ENCODE results near the gene KCNMA1.

KCNMA1 gene

GRCh38 chr10:76874176-76874575 lies 763.4 kb downstream of the KCNMA1 start:
- Histone ChIP-seq H3K4me1 (ENCODE audit: control insufficient read depth, insufficient read depth, low read length, poor library complexity, severe bottlenecking) (no peaks in the 10 kb centered on the region), H3K4me3 (ENCODE audit: insufficient read depth, low read depth, low read length, poor library complexity, severe bottlenecking) (no peak overlapping the region), H3K27ac (ENCODE audit: insufficient read depth, low read length, poor library complexity, severe bottlenecking) (no peak overlapping the region), H3K36me3 (ENCODE audit: control insufficient read depth, insufficient read depth, low read length) (no peaks in the 10 kb centered on the region), H3K27me3 (replicated peaks; ENCODE audit: control insufficient read depth, insufficient read depth, low read length, poor library complexity, severe bottlenecking) (no peaks in the 10 kb centered on the region), H3K9me3 (ENCODE audit: control insufficient read depth, low read length) (no peaks in the 10 kb centered on the region)
- DNase-seq = no peak

GRCh38 chr10:76871697-76872295 lies 765.8 kb downstream of the KCNMA1 start:
- Histone ChIP-seq H3K4me1 (ENCODE audit: control insufficient read depth, insufficient read depth, low read length, poor library complexity, severe bottlenecking) (no peaks in the 10 kb centered on the region), H3K36me3 (ENCODE audit: control insufficient read depth, insufficient read depth, low read length) (no peaks in the 10 kb centered on the region), H3K27ac (ENCODE audit: insufficient read depth, low read length, poor library complexity, severe bottlenecking) (no peak overlapping the region), H3K4me3 (ENCODE audit: insufficient read depth, low read depth, low read length, poor library complexity, severe bottlenecking) (no peak overlapping the region), H3K9me3 (ENCODE audit: control insufficient read depth, low read length) (no peaks in the 10 kb centered on the region), H3K27me3 (replicated peaks; ENCODE audit: control insufficient read depth, insufficient read depth, low read length, poor library complexity, severe bottlenecking) (no peaks in the 10 kb centered on the region)
- no peak for DNase-seq

- Histone ChIP-seq H3K9me3 (ENCODE audit: control insufficient read depth, low read length) (no peaks in the 10 kb centered on the region), H3K4me1 (ENCODE audit: control insufficient read depth, insufficient read depth, low read length, poor library complexity, severe bottlenecking) (no peaks in the 10 kb centered on the region), H3K4me3 (ENCODE audit: insufficient read depth, low read depth, low read length, poor library complexity, severe bottlenecking) (no peak overlapping the region), H3K27ac (ENCODE audit: insufficient read depth, low read length, poor library complexity, severe bottlenecking) (no peak overlapping the region), H3K36me3 (ENCODE audit: control insufficient read depth, insufficient read depth, low read length) (no peaks in the 10 kb centered on the region), H3K27me3 (replicated peaks; ENCODE audit: control insufficient read depth, insufficient read depth, low read length, poor library complexity, severe bottlenecking) (no peaks in the 10 kb centered on the region)
- no peak for DNase-seq
Observed at GRCh38 chr10:76869931-76870330, 767.7 kb downstream of the KCNMA1 start.

- Histone ChIP-seq H3K27ac (ENCODE audit: insufficient read depth, low read length, poor library complexity, severe bottlenecking) (no peak overlapping the region), H3K36me3 (ENCODE audit: control insufficient read depth, insufficient read depth, low read length) (no peaks in the 10 kb centered on the region)
Observed at GRCh38 chr10:76868098-76868977, 769.3 kb downstream of the KCNMA1 start.

GRCh38 chr10:76866841-76867586 lies 770.6 kb downstream of the KCNMA1 start:
- Histone ChIP-seq H3K27me3 (replicated peaks; ENCODE audit: control insufficient read depth, insufficient read depth, low read length, poor library complexity, severe bottlenecking) (no peaks in the 10 kb centered on the region), H3K27ac (ENCODE audit: insufficient read depth, low read length, poor library complexity, severe bottlenecking) (no peak overlapping the region), H3K9me3 (ENCODE audit: control insufficient read depth, low read length) (no peaks in the 10 kb centered on the region)

More at GRCh38 chr10:76868098-76868977, 769.3 kb downstream of the KCNMA1 start:
- no peak overlapping the region for H3K4me3 ChIP-seq (ENCODE audit: insufficient read depth, low read depth, low read length, poor library complexity, severe bottlenecking)
- no peak for DNase-seq
- H3K4me1 ChIP-seq (ENCODE audit: control insufficient read depth, insufficient read depth, low read length, poor library complexity, severe bottlenecking) = no peaks in the 10 kb centered on the region
- H3K27me3 ChIP-seq (replicated peaks; ENCODE audit: control insufficient read depth, insufficient read depth, low read length, poor library complexity, severe bottlenecking) = no peaks in the 10 kb centered on the region
- H3K9me3 ChIP-seq (ENCODE audit: control insufficient read depth, low read length) = no peaks in the 10 kb centered on the region

GRCh38 chr10:76864922-76865321 lies 772.7 kb downstream of the KCNMA1 start:
- Histone ChIP-seq H3K4me3 (ENCODE audit: insufficient read depth, low read depth, low read length, poor library complexity, severe bottlenecking) (no peak overlapping the region), H3K27ac (ENCODE audit: insufficient read depth, low read length, poor library complexity, severe bottlenecking) (no peak overlapping the region), H3K4me1 (ENCODE audit: control insufficient read depth, insufficient read depth, low read length, poor library complexity, severe bottlenecking) (no peaks in the 10 kb centered on the region), H3K9me3 (ENCODE audit: control insufficient read depth, low read length) (no peaks in the 10 kb centered on the region), H3K36me3 (ENCODE audit: control insufficient read depth, insufficient read depth, low read length) (no peaks in the 10 kb centered on the region), H3K27me3 (replicated peaks; ENCODE audit: control insufficient read depth, insufficient read depth, low read length, poor library complexity, severe bottlenecking) (no peaks in the 10 kb centered on the region)
- no peak for DNase-seq

More at GRCh38 chr10:76866841-76867586, 770.6 kb downstream of the KCNMA1 start:
- no peak for DNase-seq
- Histone ChIP-seq H3K4me3 (ENCODE audit: insufficient read depth, low read depth, low read length, poor library complexity, severe bottlenecking) (no peak overlapping the region), H3K4me1 (ENCODE audit: control insufficient read depth, insufficient read depth, low read length, poor library complexity, severe bottlenecking) (no peaks in the 10 kb centered on the region), H3K36me3 (ENCODE audit: control insufficient read depth, insufficient read depth, low read length) (no peaks in the 10 kb centered on the region)

GRCh38 chr10:76858721-76859120 lies 778.9 kb downstream of the KCNMA1 start:
- H3K36me3 ChIP-seq (ENCODE audit: control insufficient read depth, insufficient read depth, low read length) = no peaks in the 10 kb centered on the region
- DNase-seq = no peak
- no peaks in the 10 kb centered on the region for H3K9me3 ChIP-seq (ENCODE audit: control insufficient read depth, low read length)
- H3K4me3 ChIP-seq (ENCODE audit: insufficient read depth, low read depth, low read length, poor library complexity, severe bottlenecking) = no peak overlapping the region
- no peaks in the 10 kb centered on the region for H3K4me1 ChIP-seq (ENCODE audit: control insufficient read depth, insufficient read depth, low read length, poor library complexity, severe bottlenecking)
- H3K27ac ChIP-seq (ENCODE audit: insufficient read depth, low read length, poor library complexity, severe bottlenecking) = no peak overlapping the region
- no peaks in the 10 kb centered on the region for H3K27me3 ChIP-seq (replicated peaks; ENCODE audit: control insufficient read depth, insufficient read depth, low read length, poor library complexity, severe bottlenecking)

GRCh38 chr10:76840802-76841201 lies 796.8 kb downstream of the KCNMA1 start:
- H3K27me3 ChIP-seq (replicated peaks; ENCODE audit: control insufficient read depth, insufficient read depth, low read length, poor library complexity, severe bottlenecking) = no peaks in the 10 kb centered on the region
- no peaks in the 10 kb centered on the region for H3K36me3 ChIP-seq (ENCODE audit: control insufficient read depth, insufficient read depth, low read length)
- no peaks in the 10 kb centered on the region for H3K4me1 ChIP-seq (ENCODE audit: control insufficient read depth, insufficient read depth, low read length, poor library complexity, severe bottlenecking)
- H3K9me3 ChIP-seq (ENCODE audit: control insufficient read depth, low read length) = no peaks in the 10 kb centered on the region
- no peak overlapping the region for H3K27ac ChIP-seq (ENCODE audit: insufficient read depth, low read length, poor library complexity, severe bottlenecking)
- DNase-seq = no peak
- H3K4me3 ChIP-seq (ENCODE audit: insufficient read depth, low read depth, low read length, poor library complexity, severe bottlenecking) = no peak overlapping the region

GRCh38 chr10:76839276-76839675 lies 798.3 kb downstream of the KCNMA1 start:
- H3K4me3 ChIP-seq (ENCODE audit: insufficient read depth, low read depth, low read length, poor library complexity, severe bottlenecking) = no peak overlapping the region
- H3K36me3 ChIP-seq (ENCODE audit: control insufficient read depth, insufficient read depth, low read length) = no peaks in the 10 kb centered on the region
- no peak for DNase-seq
- no peaks in the 10 kb centered on the region for H3K27me3 ChIP-seq (replicated peaks; ENCODE audit: control insufficient read depth, insufficient read depth, low read length, poor library complexity, severe bottlenecking)
- H3K27ac ChIP-seq (ENCODE audit: insufficient read depth, low read length, poor library complexity, severe bottlenecking) = no peak overlapping the region
- no peaks in the 10 kb centered on the region for H3K9me3 ChIP-seq (ENCODE audit: control insufficient read depth, low read length)
- H3K4me1 ChIP-seq (ENCODE audit: control insufficient read depth, insufficient read depth, low read length, poor library complexity, severe bottlenecking) = no peaks in the 10 kb centered on the region

GRCh38 chr10:76830218-76830617 lies 807.4 kb downstream of the KCNMA1 start:
- no peaks in the 10 kb centered on the region for H3K36me3 ChIP-seq (ENCODE audit: control insufficient read depth, insufficient read depth, low read length)
- H3K4me1 ChIP-seq (ENCODE audit: control insufficient read depth, insufficient read depth, low read length, poor library complexity, severe bottlenecking) = no peaks in the 10 kb centered on the region
- DNase-seq = no peak

More at GRCh38 chr10:76830218-76830617, 807.4 kb downstream of the KCNMA1 start:
- Histone ChIP-seq H3K27ac (ENCODE audit: insufficient read depth, low read length, poor library complexity, severe bottlenecking) (no peak overlapping the region), H3K9me3 (ENCODE audit: control insufficient read depth, low read length) (no peaks in the 10 kb centered on the region), H3K27me3 (replicated peaks; ENCODE audit: control insufficient read depth, insufficient read depth, low read length, poor library complexity, severe bottlenecking) (no peaks in the 10 kb centered on the region), H3K4me3 (ENCODE audit: insufficient read depth, low read depth, low read length, poor library complexity, severe bottlenecking) (no peak overlapping the region)

Data from effector memory CD4-positive, alpha-beta T cell (primary cell).